ENCODE results near the gene KANSL1L.

KANSL1L gene

GRCh38 chr2:210000464-210001324 is 170.5 kb downstream of the KANSL1L start:
- FAIRE-seq (no peak), DNase-seq (ENCODE audit: low spot score) (no peak)

GRCh38 chr2:209998596-209998995 is 172.6 kb downstream of the KANSL1L start:
- FAIRE-seq: no peak
- no peak for DNase-seq (ENCODE audit: low spot score)

DNA sequence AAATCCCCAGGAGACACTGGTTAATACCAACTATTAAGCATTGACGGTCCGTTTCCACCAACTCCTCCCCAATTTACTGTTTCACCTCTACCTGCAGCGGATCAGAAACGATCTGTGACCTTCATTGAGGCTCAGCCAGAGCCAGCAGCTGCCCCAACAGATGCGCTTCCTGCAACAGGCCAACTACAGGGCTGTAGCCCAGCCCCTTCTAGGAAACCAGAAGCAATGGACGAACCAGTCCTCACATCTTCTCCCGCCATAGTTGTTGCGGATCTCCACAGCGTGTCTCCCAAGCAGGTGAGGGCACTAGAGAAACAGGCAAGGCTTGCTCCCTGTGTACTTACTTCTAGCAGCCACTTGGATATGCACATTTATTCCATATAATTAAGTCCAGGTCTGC is 177.2 kb downstream of the KANSL1L start:
- FAIRE-seq (no peak), DNase-seq (ENCODE audit: low spot score) (no peak)

DNA sequence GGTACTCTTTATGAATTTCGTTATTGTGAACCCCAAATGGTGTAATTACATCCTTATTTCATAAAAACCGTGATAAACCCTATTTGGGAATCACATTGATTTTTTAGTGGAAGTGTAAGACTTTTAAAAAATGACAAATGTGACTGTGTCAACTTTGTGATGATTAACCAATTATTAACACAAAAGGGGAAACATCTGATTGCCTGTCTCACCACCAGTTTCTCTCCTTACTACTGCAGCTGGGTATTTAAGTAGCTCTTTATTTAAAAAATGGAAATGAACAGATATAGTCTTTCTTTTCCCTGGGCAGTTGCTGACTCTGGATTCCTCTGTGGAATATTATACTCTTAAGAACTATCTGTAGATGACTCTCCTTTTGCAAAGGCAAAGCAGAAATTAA is 180.4 kb downstream of the KANSL1L start:
- no peak for FAIRE-seq
- DNase-seq (ENCODE audit: low spot score): no peak

GRCh38 chr2:209988010-209988409 is 183.2 kb downstream of the KANSL1L start:
- DNase-seq (ENCODE audit: low spot score) (no peak), FAIRE-seq (no peak)

DNA sequence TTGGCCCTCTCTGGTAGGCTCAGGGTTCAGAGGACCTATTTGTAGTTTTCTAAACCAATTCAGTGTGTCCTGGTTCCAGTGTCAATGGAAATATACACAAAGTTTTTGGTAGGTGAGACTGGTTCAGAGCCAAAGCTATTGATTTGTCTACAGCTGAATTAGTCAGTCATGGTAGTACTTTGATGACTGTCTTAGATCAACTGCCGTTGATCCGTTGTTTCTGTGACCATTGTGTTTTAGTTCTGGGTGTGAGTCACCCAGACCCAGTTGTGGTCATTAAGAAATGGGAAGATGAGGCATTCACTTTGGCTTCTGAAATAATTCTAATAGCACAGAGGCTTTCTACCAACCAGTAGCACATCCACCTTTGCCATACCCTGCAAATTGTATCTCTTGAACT is 184.8 kb downstream of the KANSL1L start:
- FAIRE-seq (no peak), DNase-seq (ENCODE audit: low spot score) (no peak)

GRCh38 chr2:209985874-209986273 is 185.3 kb downstream of the KANSL1L start:
- no peak for FAIRE-seq

DNA sequence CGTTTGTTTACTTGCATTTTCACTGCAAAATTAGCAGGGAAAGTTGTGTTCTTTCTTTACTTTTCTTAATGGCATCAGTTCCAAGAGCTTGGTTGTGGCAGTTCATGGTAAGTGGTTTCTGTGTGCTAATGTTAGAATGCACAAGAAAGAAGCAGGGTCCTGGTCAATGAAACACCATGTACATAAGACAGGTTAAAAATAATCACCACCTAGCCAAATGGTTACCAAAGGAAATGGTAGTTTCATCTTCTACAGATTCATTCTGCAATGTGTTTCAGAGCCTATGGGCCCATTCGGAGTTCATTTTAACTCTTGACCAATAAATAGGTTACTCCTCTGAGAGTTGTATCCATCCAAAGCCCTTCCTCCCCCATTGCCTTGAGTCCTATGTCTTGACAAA is 186.9 kb downstream of the KANSL1L start:
- no peak for FAIRE-seq
- no peak for DNase-seq (ENCODE audit: low spot score)

More at GRCh38 chr2:209985874-209986273, 185.3 kb downstream of the KANSL1L start:
- DNase-seq (ENCODE audit: low spot score): no peak

DNA sequence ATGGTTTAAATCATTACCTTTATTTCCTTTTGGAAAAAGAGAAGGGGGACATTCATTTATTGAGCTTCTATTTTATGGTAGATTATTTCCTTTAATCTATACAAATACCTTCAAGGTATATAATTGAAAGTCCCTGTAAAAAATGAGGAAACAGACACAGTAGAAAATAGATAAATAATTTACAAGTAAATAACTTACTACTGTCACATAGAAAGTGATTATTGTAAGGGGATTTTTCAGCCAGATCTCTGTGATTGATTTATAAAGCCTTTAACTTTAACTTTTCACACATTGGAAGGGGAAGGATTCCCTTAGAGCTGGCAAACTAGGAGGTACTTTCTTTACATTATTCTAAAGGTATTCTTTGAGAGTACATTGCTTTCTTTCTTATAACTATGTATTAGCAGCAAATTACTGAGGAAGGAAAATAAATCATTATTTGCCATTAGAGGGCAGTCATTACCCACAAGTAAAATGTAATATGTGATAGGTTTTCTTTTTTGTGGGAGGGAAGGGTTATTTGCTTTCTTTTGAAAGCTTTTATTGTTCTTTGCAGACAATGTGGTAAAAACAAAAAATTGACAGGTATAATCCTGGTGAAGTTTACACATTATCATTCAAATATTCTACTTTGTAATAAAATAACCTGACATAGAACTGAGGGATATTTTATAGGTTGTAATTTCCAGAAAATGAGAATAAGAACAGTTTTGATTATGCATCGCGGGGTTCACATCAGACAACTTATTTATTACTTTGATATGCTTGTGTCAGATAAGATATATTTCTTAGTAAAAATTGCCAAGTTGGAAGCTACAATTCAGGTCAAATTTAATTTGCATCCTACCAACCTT is 193.6 kb downstream of the KANSL1L start:
- DNase-seq (ENCODE audit: low spot score): no peak
- no peak for FAIRE-seq

GRCh38 chr2:209976698-209977385 is 194.4 kb downstream of the KANSL1L start:
- FAIRE-seq (no peak), DNase-seq (ENCODE audit: low spot score) (no peak)

- DNase-seq (ENCODE audit: low spot score): no peak
- no peak for FAIRE-seq
These were observed 196.6 kb downstream of the KANSL1L start for GRCh38 chr2:209974576-209974975.

GRCh38 chr2:209973328-209973727 is 197.9 kb downstream of the KANSL1L start:
- FAIRE-seq (no peak), DNase-seq (ENCODE audit: low spot score) (no peak)
